Measurements from ENCODE around the gene DOCK1.

The DOCK1 gene

DNA sequence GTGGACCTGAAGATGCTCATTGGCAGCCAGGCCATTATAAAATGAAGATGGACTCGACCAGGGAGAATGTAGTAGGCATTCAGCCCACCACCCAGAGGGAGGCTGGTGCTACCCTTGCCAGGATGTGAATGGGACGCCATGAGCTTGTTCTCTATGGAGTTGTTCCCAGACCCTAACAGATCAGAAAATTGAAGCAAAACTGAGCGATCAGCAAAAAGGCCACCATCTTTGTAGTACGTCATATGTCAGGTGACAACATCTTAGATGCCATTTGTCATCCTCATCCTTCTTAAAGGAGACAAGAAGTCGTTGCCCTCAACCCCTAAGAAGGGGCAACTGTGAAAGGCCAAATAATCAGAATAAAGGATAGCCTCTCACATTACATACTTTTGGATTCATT lies 61.7 kb downstream of the DOCK1 start:
- Histone ChIP-seq H3K36me3 (replicated peaks; ENCODE audit: insufficient read depth, low read length) (no peaks in the 10 kb centered on the region), H3K4me2 (ENCODE audit: low read depth, low read length) (no peak overlapping the region), H3K9me3 (replicated peaks; ENCODE audit: insufficient read depth, low read length) (no peaks in the 10 kb centered on the region), H3K4me1 (ENCODE audit: low read length) (no peaks in the 10 kb centered on the region), H3K27ac (ENCODE audit: low read length) (no peak overlapping the region), H3K79me2 (ENCODE audit: low read length) (no peaks in the 10 kb centered on the region), H3K4me3 (ENCODE audit: low read length) (no peak overlapping the region), H2AFZ (ENCODE audit: low read length) (no peak overlapping the region), H3F3A (ENCODE audit: insufficient read depth, low read length) (no peaks in the 10 kb centered on the region), H3K27me3 (replicated peaks; ENCODE audit: insufficient read depth, low read length) (no peaks in the 10 kb centered on the region), H4K20me1 (ENCODE audit: insufficient read depth, low read length) (no peaks in the 10 kb centered on the region), H3K9ac (ENCODE audit: low read length) (no peak overlapping the region), H3K9me2 (replicated peaks; ENCODE audit: insufficient read depth, low read length) (no peaks in the 10 kb centered on the region)
- TF ChIP-seq EZH2 (optimal IDR thresholded peaks at IDR 0.05; ENCODE audit: low read depth, low read length) (no peak), EZH2phosphoT487 (IDR thresholded peaks at IDR 0.05; ENCODE audit: low read length) (no peak)
- TF ChIP-seq, protein P1, sequence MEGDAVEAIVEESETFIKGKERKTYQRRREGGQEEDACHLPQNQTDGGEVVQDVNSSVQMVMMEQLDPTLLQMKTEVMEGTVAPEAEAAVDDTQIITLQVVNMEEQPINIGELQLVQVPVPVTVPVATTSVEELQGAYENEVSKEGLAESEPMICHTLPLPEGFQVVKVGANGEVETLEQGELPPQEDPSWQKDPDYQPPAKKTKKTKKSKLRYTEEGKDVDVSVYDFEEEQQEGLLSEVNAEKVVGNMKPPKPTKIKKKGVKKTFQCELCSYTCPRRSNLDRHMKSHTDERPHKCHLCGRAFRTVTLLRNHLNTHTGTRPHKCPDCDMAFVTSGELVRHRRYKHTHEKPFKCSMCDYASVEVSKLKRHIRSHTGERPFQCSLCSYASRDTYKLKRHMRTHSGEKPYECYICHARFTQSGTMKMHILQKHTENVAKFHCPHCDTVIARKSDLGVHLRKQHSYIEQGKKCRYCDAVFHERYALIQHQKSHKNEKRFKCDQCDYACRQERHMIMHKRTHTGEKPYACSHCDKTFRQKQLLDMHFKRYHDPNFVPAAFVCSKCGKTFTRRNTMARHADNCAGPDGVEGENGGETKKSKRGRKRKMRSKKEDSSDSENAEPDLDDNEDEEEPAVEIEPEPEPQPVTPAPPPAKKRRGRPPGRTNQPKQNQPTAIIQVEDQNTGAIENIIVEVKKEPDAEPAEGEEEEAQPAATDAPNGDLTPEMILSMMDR (IDR thresholded peaks at IDR 0.05; ENCODE audit: low read length) = no peak
- no peak for DNase-seq

- Histone ChIP-seq H3F3A (ENCODE audit: insufficient read depth, low read length) (no peaks in the 10 kb centered on the region), H3K9me2 (replicated peaks; ENCODE audit: insufficient read depth, low read length) (no peaks in the 10 kb centered on the region), H3K4me1 (ENCODE audit: low read length) (no peaks in the 10 kb centered on the region), H3K27ac (ENCODE audit: low read length) (no peak overlapping the region), H3K4me2 (ENCODE audit: low read depth, low read length) (no peak overlapping the region), H3K27me3 (replicated peaks; ENCODE audit: insufficient read depth, low read length) (no peaks in the 10 kb centered on the region), H3K36me3 (replicated peaks; ENCODE audit: insufficient read depth, low read length) (no peaks in the 10 kb centered on the region), H3K4me3 (ENCODE audit: low read length) (no peak overlapping the region), H2AFZ (ENCODE audit: low read length) (no peak overlapping the region), H3K9me3 (replicated peaks; ENCODE audit: insufficient read depth, low read length) (no peaks in the 10 kb centered on the region), H3K9ac (ENCODE audit: low read length) (no peak overlapping the region), H4K20me1 (ENCODE audit: insufficient read depth, low read length) (no peaks in the 10 kb centered on the region), H3K79me2 (ENCODE audit: low read length) (no peaks in the 10 kb centered on the region)
- DNase-seq = no peak
- TF ChIP-seq EZH2phosphoT487 (IDR thresholded peaks at IDR 0.05; ENCODE audit: low read length) (no peak), EZH2 (optimal IDR thresholded peaks at IDR 0.05; ENCODE audit: low read depth, low read length) (no peak)
- TF ChIP-seq, protein P1 (IDR thresholded peaks at IDR 0.05; ENCODE audit: low read length) = no peak
These were observed 64.1 kb downstream of the DOCK1 start for GRCh38 chr10:126969310-126969709.

GRCh38 chr10:126972635-126973414 lies 67.6 kb downstream of the DOCK1 start:
- Histone ChIP-seq H2AFZ (ENCODE audit: low read length) (no peak overlapping the region), H3K4me3 (ENCODE audit: low read length) (no peak overlapping the region), H3K27ac (ENCODE audit: low read length) (no peak overlapping the region), H3K9ac (ENCODE audit: low read length) (no peak overlapping the region), H3K9me2 (replicated peaks; ENCODE audit: insufficient read depth, low read length) (no peaks in the 10 kb centered on the region), H3K4me2 (ENCODE audit: low read depth, low read length) (no peak overlapping the region), H3F3A (ENCODE audit: insufficient read depth, low read length) (no peaks in the 10 kb centered on the region), H3K4me1 (ENCODE audit: low read length) (no peaks in the 10 kb centered on the region), H3K27me3 (replicated peaks; ENCODE audit: insufficient read depth, low read length) (no peaks in the 10 kb centered on the region), H3K79me2 (ENCODE audit: low read length) (no peaks in the 10 kb centered on the region), H4K20me1 (ENCODE audit: insufficient read depth, low read length) (no peaks in the 10 kb centered on the region), H3K36me3 (replicated peaks; ENCODE audit: insufficient read depth, low read length) (no peaks in the 10 kb centered on the region), H3K9me3 (replicated peaks; ENCODE audit: insufficient read depth, low read length) (no peaks in the 10 kb centered on the region)
- no peak for DNase-seq
- TF ChIP-seq, protein P1 (IDR thresholded peaks at IDR 0.05; ENCODE audit: low read length) = no peak
- TF ChIP-seq EZH2phosphoT487 (IDR thresholded peaks at IDR 0.05; ENCODE audit: low read length) (no peak), EZH2 (optimal IDR thresholded peaks at IDR 0.05; ENCODE audit: low read depth, low read length) (no peak)

Data from MM.1S (cell line).